Natural killer cell (primary cell): ENCODE data around the gene ZMYND19. TPM values are rescaled to one million over a fixed set of nuclear protein-coding genes. Genes with fewer than 3 reads are reported as not detected.

Experiments
- ATAC-seq, 3 donors: fragments of 150-1000 bp in 2 of 3; fragments of 200-7000 bp in 1 of 3; cut with Tn5 transposase; 1 replicate in 1 of 3; 2 replicates in 2 of 3; pipeline ENCODE4 v1.10.0; 2021; ENCODE audit warnings: mild to moderate bottlenecking in 2 of 3, moderate library complexity in 2 of 3
- DNase-seq, 2 donors: peaks; one replicate each; pipeline versions ENCODE4 v3.0.0 to v3.0.0-alpha.2; 2013 to 2021; ENCODE audit warnings: mixed read lengths in 1 of 2
- H3K27ac ChIP-seq: one replicate; pipeline ENCODE4 v1.5.1; 2013; ENCODE audit warnings: mild to moderate bottlenecking, low read length
- H3K27me3 ChIP-seq: one replicate; pipeline ENCODE4 v1.6.1; 2013; ENCODE audit warnings: low read length; ENCODE audit not compliant: control insufficient read depth, insufficient read depth
- H3K36me3 ChIP-seq: one replicate; pipeline ENCODE4 v1.6.1; 2013; ENCODE audit warnings: low read length; ENCODE audit not compliant: control insufficient read depth, insufficient read depth
- H3K4me1 ChIP-seq: one replicate; pipeline ENCODE4 v1.6.1; 2013; ENCODE audit warnings: low read length; ENCODE audit not compliant: control insufficient read depth, insufficient read depth
- H3K4me3 ChIP-seq: one replicate; pipeline ENCODE4 v1.5.1; 2013; ENCODE audit warnings: low read length
- H3K9me3 ChIP-seq: one replicate; pipeline ENCODE4 v1.6.1; 2013; ENCODE audit warnings: low read length; ENCODE audit not compliant: control insufficient read depth, insufficient read depth
- H3K27ac Mint-ChIP-seq, 2 donors: one replicate each; pipeline ENCODE4 v1.8.0; 2022; ENCODE audit warnings: mild to moderate bottlenecking in 2 of 2, mixed read lengths in 2 of 2, moderate library complexity in 1 of 2
- H3K27me3 Mint-ChIP-seq, 2 donors: one replicate each; pipeline ENCODE4 v1.8.0; 2022; ENCODE audit warnings: low read depth in 2 of 2, mixed read lengths in 2 of 2
- H3K36me3 Mint-ChIP-seq: one replicate; pipeline ENCODE4 v1.8.0; 2022; ENCODE audit warnings: mixed read lengths
- H3K4me1 Mint-ChIP-seq, 2 donors: one replicate each; pipeline ENCODE4 v1.8.0; 2022; ENCODE audit warnings: mixed read lengths in 2 of 2
- H3K4me3 Mint-ChIP-seq: one replicate; pipeline ENCODE4 v1.8.0; 2022; ENCODE audit warnings: mild to moderate bottlenecking, moderate library complexity, mixed read lengths
- H3K9me3 Mint-ChIP-seq, 2 donors: one replicate each; pipeline ENCODE4 v1.8.0; 2022; ENCODE audit warnings: mixed read lengths in 2 of 2
- CTCF ChIP-seq: fragments of 200-600 bp; IDR thresholded peaks from one replicate; pipeline ENCODE4 v1.8.0; 2022; ENCODE audit warnings: antibody characterized with exemption
- WGBS: methylation state at CpG from one replicate; pipeline ENCODE4 v1.1.7; 2013; ENCODE audit warnings: missing lambda C conversion rate; ENCODE audit not compliant: insufficient coverage; 5-methylcytosine and 5-hydroxymethylcytosine counted together
- intact Hi-C: fragments of 100-400 bp; cut with micrococcal nuclease; formaldehyde crosslinking; loops from one replicate; pipeline ENCODE4 v1.14.2; 2022
- total RNA-seq, 4 donors: library from RNA; stranded (reverse); fragments of 120-200 nt in 1 of 4; gene quantifications; one replicate each; pipeline versions ENCODE4 v1.2.3 to v1.2.4, GENCODE V29; 2013 to 2022

The ZMYND19 gene
- total RNA-seq, 3 donors from 2014 or later (not counting 1 experiment from before 2014, with no cell fraction given), result 6.5 to 18.8 (median 16.3) TPM

DNA sequence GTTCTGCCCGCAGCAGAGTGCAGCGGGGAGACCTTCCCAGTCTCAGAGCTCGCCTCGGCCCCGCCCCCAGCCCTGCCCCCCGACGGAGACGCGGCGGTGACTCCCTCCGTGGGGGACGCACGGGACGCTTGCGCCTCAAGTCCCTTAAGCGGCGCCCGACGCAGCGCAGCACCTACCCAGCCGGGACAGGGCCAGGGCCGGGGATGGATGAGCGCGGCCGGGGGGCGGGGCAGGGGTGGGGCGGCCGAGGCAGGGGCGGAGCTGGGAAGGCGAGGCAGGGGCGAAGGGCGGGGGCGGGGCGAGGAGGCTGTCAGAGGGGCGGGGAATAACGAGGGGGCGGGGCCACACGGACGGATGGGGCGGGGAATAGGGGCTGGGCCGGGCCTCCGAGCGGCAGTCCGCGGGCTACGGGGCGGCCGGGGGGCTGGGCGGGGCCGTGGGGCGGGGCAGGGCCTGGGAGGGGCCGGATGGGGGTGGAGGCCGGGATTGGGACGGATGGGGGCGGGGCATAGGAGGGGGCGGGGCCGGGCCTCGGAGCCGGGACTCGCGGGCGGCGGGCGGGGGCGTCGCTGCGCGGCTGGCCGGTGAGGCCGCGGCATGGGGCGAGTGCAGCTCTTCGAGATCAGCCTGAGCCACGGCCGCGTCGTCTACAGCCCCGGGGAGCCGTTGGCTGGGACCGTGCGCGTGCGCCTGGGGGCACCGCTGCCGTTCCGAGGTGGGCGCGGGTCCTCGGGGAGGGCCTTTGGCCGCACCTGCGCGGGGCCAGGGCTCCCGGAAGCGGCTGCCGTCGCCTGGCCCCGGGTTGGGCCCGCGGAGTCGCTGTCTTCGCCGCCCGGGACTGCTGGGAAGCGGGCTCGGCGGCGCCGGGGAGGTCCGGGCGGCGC, 15.1 kb upstream of the ZMYND19 start, which contains the start of gene ARRDC1:
Gene ARRDC1, plus strand, starts transcription at position 566 of the 884 bp plus-strand sequence. Its CDS starts 32 bp downstream, at position 598.
- peaks cover 7 to 22% of the 10 kb centered on the region in 2 donors for H3K4me1 Mint-ChIP-seq
- no peaks in the 10 kb centered on the region for H3K9me3 Mint-ChIP-seq
- H3K4me1 ChIP-seq, result peaks cover 30% of the 10 kb centered on the region
- DNase-seq (peak; percentile 77 to 96), ATAC-seq (peak; percentile 82 to 94 (median 85))
- no peaks in the 10 kb centered on the region for H3K9me3 ChIP-seq
- peak within 1 kb of the TSS; percentile 82 for H3K4me3 Mint-ChIP-seq
- no peak for TF ChIP-seq CTCF
- H3K27ac Mint-ChIP-seq, result peak within 1 kb of the TSS in 1 of 2 donors; percentile 22
- peak within 1 kb of the TSS; percentile 33 for H3K4me3 ChIP-seq
- no peak within 1 kb of the TSS for H3K27ac ChIP-seq
- WGBS, result under 1% methylated on average over 102 of the region's 111 CpGs
- intact Hi-C loops, result loop anchor here (2.0 kb wide), 1 partner anchor 15 kb away; the partner anchor contains the start of gene ZMYND19
- H3K36me3 Mint-ChIP-seq, result no peaks in the 10 kb centered on the region
- no peaks in the 10 kb centered on the region for H3K27me3 ChIP-seq
- no peaks in the 10 kb centered on the region for H3K36me3 ChIP-seq
- no peaks in the 10 kb centered on the region for H3K27me3 Mint-ChIP-seq

GRCh38 chr9:137604345-137605086, 14.2 kb upstream of the ZMYND19 start:
- H3K36me3 ChIP-seq, result no peaks in the 10 kb centered on the region
- intact Hi-C loops, result loop anchor here (2.0 kb wide), 1 partner anchor 14 kb away; the partner anchor contains the start of gene ZMYND19
- H3K4me3 ChIP-seq, result no peak overlapping the region
- Mint-ChIP-seq H3K27ac (no peak overlapping the region), H3K4me3 (peak overlapping the region; percentile 47), H3K36me3 (no peaks in the 10 kb centered on the region), H3K4me1 (peaks cover 7 to 22% of the 10 kb centered on the region in 2 donors), H3K9me3 (no peaks in the 10 kb centered on the region), H3K27me3 (no peaks in the 10 kb centered on the region)
- 21% methylated on average over 47 of the region's 49 CpGs for WGBS
- ATAC-seq, result no peak
- peaks cover 30% of the 10 kb centered on the region for H3K4me1 ChIP-seq
- H3K27me3 ChIP-seq, result no peaks in the 10 kb centered on the region
- no peak for DNase-seq
- no peak for TF ChIP-seq CTCF
- H3K9me3 ChIP-seq, result no peaks in the 10 kb centered on the region
- H3K27ac ChIP-seq, result no peak overlapping the region

- peaks cover 30% of the 10 kb centered on the region for H3K4me1 ChIP-seq
- H3K4me3 ChIP-seq, result no peak overlapping the region
- Mint-ChIP-seq H3K4me1 (peaks cover 7 to 22% of the 10 kb centered on the region in 2 donors), H3K4me3 (peak overlapping the region; percentile 47), H3K9me3 (no peaks in the 10 kb centered on the region), H3K36me3 (no peaks in the 10 kb centered on the region), H3K27me3 (no peaks in the 10 kb centered on the region), H3K27ac (no peak overlapping the region)
- ATAC-seq, result no peak
- TF ChIP-seq CTCF, result no peak
- intact Hi-C loops, result loop anchor here (2.0 kb wide), 1 partner anchor 13 kb away; the partner anchor contains the start of gene ZMYND19
- H3K36me3 ChIP-seq, result no peaks in the 10 kb centered on the region
- 96% methylated on average over 13 of the region's 13 CpGs for WGBS
- H3K27ac ChIP-seq, result no peak overlapping the region
- DNase-seq, result no peak
- H3K9me3 ChIP-seq, result no peaks in the 10 kb centered on the region
- H3K27me3 ChIP-seq, result no peaks in the 10 kb centered on the region
Measured at GRCh38 chr9:137603879-137604278, 13.6 kb upstream of the ZMYND19 start.
